K562 (cell line): ENCODE measurements around the gene GSTA2. TPM values are rescaled to one million over a fixed set of nuclear protein-coding genes. Genes with fewer than 3 reads are reported as not detected.

Experiments
- ATAC-seq: fragments of 200-7000 bp; cut with Tn5 transposase; 3 replicates; pipeline ENCODE4 v1.9.1; 2020; ENCODE audit warnings: moderate library complexity
- BruUV-seq: library from RNA; stranded (reverse); fragments of 400-500 nt; replicated peaks from 2 replicates; lab custom pipeline; 2021; lab: Mats Ljungman, UMichigan
- CTCF ChIA-PET: fragments of 300-600 bp; formaldehyde crosslinking; extraction: SDS; loops from one replicate; lab custom pipeline; 2021; ENCODE audit warnings: low intra/inter-chr PET ratio; lab: Yijun Ruan, JAX
- POLR2A ChIA-PET: fragments of 300-600, 350-650 bp; sonication (Branson Sonifier 250); formaldehyde crosslinking; extraction: SDS; loops from one replicate; lab custom pipeline; 2021; ENCODE audit warnings: antibody characterized with exemption, inconsistent platforms; lab: Yijun Ruan, JAX
- DNase-seq, 4 experiments: peaks; one replicate each; pipeline versions ENCODE4 v3.0.0 to v3.0.0-alpha.2; 2011 to 2018; ENCODE audit warnings: low spot score in 3 of 4, mixed read lengths in 3 of 4; ENCODE audit errors: extremely low read depth in 1 of 4
- FAIRE-seq: peaks from 2 replicates; lab custom pipeline; 2011; peaks lifted over from hg19 to GRCh38; lab: Jason Lieb, UNC
- H2AFZ ChIP-seq: 2 replicates; pipeline ENCODE4 v1.6.0; 2011; ENCODE audit warnings: low read depth, low read length, control low read depth, inconsistent platforms
- H3K27ac ChIP-seq: fragments of 200-600 bp; 3 replicates; pipeline ENCODE4 v1.8.0; 2011; ENCODE audit warnings: low read depth, mild to moderate bottlenecking, control low read depth, inconsistent platforms, low read length, moderate library complexity, mixed read lengths; ENCODE audit errors: extremely low read depth
- H3K27me3 ChIP-seq, 2 experiments: fragments of 300-600 bp in 1 of 2; 2 replicates in 1 of 2; 3 replicates in 1 of 2; pipeline versions ENCODE4 v1.6.0 to v1.8.0; 2011; ENCODE audit warnings: inconsistent platforms in 2 of 2, low read length in 2 of 2, mild to moderate bottlenecking in 1 of 2, mixed read lengths in 1 of 2, moderate library complexity in 1 of 2; ENCODE audit not compliant: control insufficient read depth in 2 of 2, insufficient read depth in 2 of 2
- H3K36me3 ChIP-seq: fragments of 300-600 bp; 3 replicates; pipeline ENCODE4 v1.8.0; 2011; ENCODE audit warnings: mild to moderate bottlenecking, low read length, inconsistent platforms; ENCODE audit not compliant: control insufficient read depth, insufficient read depth
- H3K4me1 ChIP-seq, 2 experiments: fragments of 200-600 bp in 1 of 2; replicated peaks in 1 of 2; 2 replicates in 1 of 2; 3 replicates in 1 of 2; pipeline versions ENCODE4 v1.5.1 to v1.8.0; 2011; ENCODE audit warnings: inconsistent platforms in 2 of 2, low read length in 2 of 2, mild to moderate bottlenecking in 1 of 2, mixed read lengths in 1 of 2, moderate library complexity in 1 of 2; ENCODE audit not compliant: control insufficient read depth in 2 of 2, insufficient read depth in 2 of 2
- H3K4me2 ChIP-seq: 2 replicates; pipeline ENCODE4 v1.6.1; 2011; ENCODE audit warnings: low read length, control low read depth, inconsistent platforms, mixed read lengths; ENCODE audit not compliant: insufficient read depth
- H3K4me3 ChIP-seq: fragments of 200-600 bp; sonication (generic), shearing (Covaris generic); 2 replicates; pipeline ENCODE4 v1.5.1; 2016; ENCODE audit warnings: control low read depth, inconsistent platforms
- H3K79me2 ChIP-seq: fragments of 200-600 bp; 3 replicates; pipeline ENCODE4 v1.8.0; 2011; ENCODE audit warnings: low read length, inconsistent platforms; ENCODE audit not compliant: control insufficient read depth, insufficient read depth
- H3K9ac ChIP-seq, 2 experiments: 2 replicates each; pipeline versions ENCODE4 v1.6.0 to v1.6.1; 2011; ENCODE audit warnings: low read depth in 2 of 2, low read length in 2 of 2, control low read depth in 1 of 2, inconsistent platforms in 1 of 2, mild to moderate bottlenecking in 1 of 2, mixed read lengths in 1 of 2; ENCODE audit not compliant: insufficient read depth in 1 of 2
- H3K9me1 ChIP-seq: one replicate; pipeline ENCODE4 v1.6.0; 2011; ENCODE audit warnings: inconsistent platforms, mild to moderate bottlenecking, low read length, moderate library complexity; ENCODE audit not compliant: control insufficient read depth, insufficient read depth
- H3K9me3 ChIP-seq: replicated peaks from 2 replicates; pipeline ENCODE4 v1.5.1; 2011; ENCODE audit warnings: low read depth, low read length, inconsistent platforms; ENCODE audit not compliant: control insufficient read depth, insufficient read depth
- H4K20me1 ChIP-seq: replicated peaks from 2 replicates; pipeline ENCODE4 v1.6.1; 2011; ENCODE audit warnings: low read length, inconsistent platforms, mixed read lengths; ENCODE audit not compliant: control insufficient read depth, insufficient read depth
- HMBOX1 ChIP-seq: sonication (generic); IDR thresholded peaks from 2 replicates; pipeline ENCODE4 v1.6.1; 2016
- SNIP1 ChIP-seq: fragments of 450-650 bp; IDR thresholded peaks from 2 replicates; pipeline ENCODE4 v1.7.1; 2017; ENCODE audit warnings: low read depth, mild to moderate bottlenecking
- ZBTB7A ChIP-seq: IDR thresholded peaks from 2 replicates; pipeline ENCODE4 v1.6.1; 2011; ENCODE audit warnings: low read depth, mild to moderate bottlenecking, low read length, moderate library complexity, borderline replicate concordance; ENCODE audit not compliant: control insufficient read depth
- ZNF175 ChIP-seq: fragments of 200-800 bp; sonication (Bioruptor generic); IDR thresholded peaks from 2 replicates; pipeline ENCODE4 v1.6.1; 2016; ENCODE audit warnings: low read depth, mild to moderate bottlenecking, missing genetic modification characterization, missing compliant biosample characterization
- whole genome bisulfite sequencing: fragments of 100-300 bp; shearing (Covaris generic); methylation state at CpG from one replicate; pipeline ENCODE4 v1.1.6; 2016; ENCODE audit warnings: low coverage, mixed read lengths; ENCODE audit not compliant: insufficient coverage; ENCODE audit errors: missing lambda C conversion rate; 5-methylcytosine and 5-hydroxymethylcytosine counted together
- in situ Hi-C: fragments of 300-500 bp; cut with MboI; formaldehyde crosslinking; loops from 4 replicates; pipeline ENCODE4 v1.15.0; 2018; ENCODE audit warnings: inconsistent platforms, mixed read lengths
- intact Hi-C: fragments of 100-400 bp; cut with micrococcal nuclease; formaldehyde crosslinking; loops from 2 replicates; pipeline ENCODE4 v1.14.2; 2022
- polyA plus RNA-seq, 8 experiments: library from polyadenylated mRNA; depleted of rRNA in 4 of 8; stranded (reverse) in 5 of 8; unstranded in 3 of 8; fragments of >200 nt; fragmentation: Nextera tagmentation in 2 of 8; fragmentation: Illumina TruSeq in 1 of 8; extraction: Ambion mirVana in 2 of 8; extraction: Trizol in 1 of 8; gene quantifications; 2 replicates each; pipeline versions ENCODE4 v1.2.1 to v1.2.3, GENCODE V29; 2011 to 2014; ENCODE audit warnings: inconsistent platforms in 1 of 8, missing spikeins in 1 of 8
- total RNA-seq, 7 experiments: library from RNA; depleted of rRNA in 6 of 7; stranded (reverse); fragments of >200 nt in 6 of 7; fragmentation: Illumina TruSeq in 2 of 7; extraction: Trizol in 2 of 7; gene quantifications; 2 replicates each; pipeline versions ENCODE4 v1.2.1 to v1.2.3, GENCODE V29; 2011 to 2021; ENCODE audit warnings: low replicate concordance in 1 of 7
- TF ChIP-seq, protein P1 (sequence below): fragments of 250-450 bp; sonication (Bioruptor Pico); IDR thresholded peaks from 2 replicates; pipeline ENCODE4 v1.6.1; 2021; ENCODE audit warnings: mild to moderate bottlenecking
- TF ChIP-seq, protein P2 (sequence below): IDR thresholded peaks from 3 replicates; pipeline ENCODE4 v1.6.1; 2011; ENCODE audit warnings: borderline replicate concordance, mild to moderate bottlenecking; ENCODE audit not compliant: insufficient read length, insufficient read depth

Gene GSTA2
- total and polyA plus RNA-seq, 9 of the 15 experiments (the other 6 are each of a cell fraction or from before 2014, with no cell fraction given), result 0.11 to 0.24 (median 0.14) TPM; not detected in 3

GRCh38 chr6:52728394-52728793, 34.9 kb downstream of the GSTA2 start:
- H4K20me1 ChIP-seq, result no peaks in the 10 kb centered on the region

More at GRCh38 chr6:52728394-52728793, 34.9 kb downstream of the GSTA2 start:
- Histone ChIP-seq H3K36me3 (no peaks in the 10 kb centered on the region), H3K79me2 (no peaks in the 10 kb centered on the region), H3K4me2 (no peak overlapping the region), H3K4me3 (no peak overlapping the region), H3K27me3 (no peaks in the 10 kb centered on the region), H3K4me1 (peaks cover 14 to 32% of the 10 kb centered on the region in 2 experiments), H3K9me1 (no peaks in the 10 kb centered on the region), H3K27ac (no peak overlapping the region), H2AFZ (no peak overlapping the region), H3K9me3 (no peaks in the 10 kb centered on the region), H3K9ac (no peak overlapping the region)
- DNase-seq (no peak), ATAC-seq (no peak), FAIRE-seq (no peak)
- in situ Hi-C loops (loop anchor here (10.0 kb wide), 1 partner anchor 326 kb away; no protein-coding TSS in a partner anchor), intact Hi-C loops (loop anchor here (10.0 kb wide), 1 partner anchor 266 kb away; the partner anchor contains the start of gene GSTA4)
- TF ChIP-seq, protein P1, sequence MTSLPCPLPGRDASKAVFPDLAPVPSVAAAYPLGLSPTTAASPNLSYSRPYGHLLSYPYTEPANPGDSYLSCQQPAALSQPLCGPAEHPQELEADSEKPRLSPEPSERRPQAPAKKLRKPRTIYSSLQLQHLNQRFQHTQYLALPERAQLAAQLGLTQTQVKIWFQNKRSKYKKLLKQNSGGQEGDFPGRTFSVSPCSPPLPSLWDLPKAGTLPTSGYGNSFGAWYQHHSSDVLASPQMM, result no peak
- TF ChIP-seq, protein P2, sequence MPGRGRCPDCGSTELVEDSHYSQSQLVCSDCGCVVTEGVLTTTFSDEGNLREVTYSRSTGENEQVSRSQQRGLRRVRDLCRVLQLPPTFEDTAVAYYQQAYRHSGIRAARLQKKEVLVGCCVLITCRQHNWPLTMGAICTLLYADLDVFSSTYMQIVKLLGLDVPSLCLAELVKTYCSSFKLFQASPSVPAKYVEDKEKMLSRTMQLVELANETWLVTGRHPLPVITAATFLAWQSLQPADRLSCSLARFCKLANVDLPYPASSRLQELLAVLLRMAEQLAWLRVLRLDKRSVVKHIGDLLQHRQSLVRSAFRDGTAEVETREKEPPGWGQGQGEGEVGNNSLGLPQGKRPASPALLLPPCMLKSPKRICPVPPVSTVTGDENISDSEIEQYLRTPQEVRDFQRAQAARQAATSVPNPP, result no peak
- TF ChIP-seq HMBOX1 (0 out of 2 replicates have a peak, but pooled peaks have one; percentile 27), ZBTB7A (no peak), SNIP1 (no peak), ZNF175 (CRISPR knock-in tag) (no peak)
- ChIA-PET CTCF (no interaction called here), POLR2A (no interaction called here)
- 30% methylated on average over 3 of the region's 3 CpGs for WGBS
- no TSS peak for BruUV-seq
